GM19372 (cell line): ENCODE results near the gene NPDC1.

Experiments used
- ATAC-seq: cut with Tn5 transposase; IDR thresholded peaks from one replicate; pipeline ENCODE4 v1.9.1; 2021; ENCODE audit warnings: mild to moderate bottlenecking, low read depth, moderate library complexity; ENCODE audit not compliant: unreplicated experiment

The NPDC1 gene

DNA sequence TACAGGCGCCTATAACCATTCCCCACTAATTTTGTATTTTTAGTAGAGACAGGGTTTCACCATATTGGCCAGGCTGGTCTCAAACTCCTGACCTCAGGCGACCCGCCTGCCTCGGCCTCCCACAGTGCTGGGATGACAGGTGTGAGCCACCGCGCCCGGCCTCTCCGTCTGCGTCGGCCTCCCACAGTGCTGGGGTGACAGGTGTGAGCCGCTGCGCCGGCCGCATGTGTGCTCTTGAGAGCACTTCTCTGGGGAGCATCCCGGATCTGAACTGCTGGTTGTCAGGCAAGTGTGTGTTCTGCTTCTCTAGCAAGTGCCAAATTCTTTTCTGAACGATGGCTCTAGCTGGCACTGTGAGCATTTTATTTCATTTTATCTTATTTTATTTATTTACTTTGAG, 11.6 kb upstream of the NPDC1 start:
- ATAC-seq, result no peak

DNA sequence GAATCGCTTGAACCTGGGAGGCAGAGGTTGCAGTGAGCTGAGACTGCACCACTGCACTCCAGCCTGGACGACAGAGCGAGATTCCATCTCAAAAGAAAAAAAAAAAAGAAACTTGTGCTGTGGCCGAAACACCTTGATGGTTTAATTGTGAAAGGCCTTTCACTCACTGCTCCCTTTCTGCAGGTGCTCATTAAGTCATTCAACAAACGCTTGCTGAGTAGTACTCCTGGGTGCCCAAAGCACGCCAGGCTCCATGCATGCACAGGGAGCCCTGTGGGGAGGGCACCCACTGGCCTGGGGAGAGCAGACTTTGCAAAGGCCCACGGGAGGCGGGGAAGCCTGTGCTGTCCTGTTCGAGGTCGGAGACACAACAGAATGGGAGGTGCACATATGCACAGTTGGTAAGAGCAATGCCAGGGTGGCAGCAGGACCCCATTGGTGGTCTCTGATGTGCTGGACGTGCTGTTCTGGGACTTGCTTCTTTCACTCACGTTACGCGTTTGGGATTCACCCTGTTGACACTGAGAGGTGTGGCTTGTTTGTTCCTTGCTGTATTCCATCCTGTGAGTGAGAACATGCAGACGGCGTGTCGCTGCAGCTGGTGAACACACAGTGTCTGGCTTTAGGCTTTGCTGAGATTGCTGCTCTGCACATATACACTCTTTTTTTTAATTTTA, 10.9 kb upstream of the NPDC1 start:
- no peak for ATAC-seq

DNA sequence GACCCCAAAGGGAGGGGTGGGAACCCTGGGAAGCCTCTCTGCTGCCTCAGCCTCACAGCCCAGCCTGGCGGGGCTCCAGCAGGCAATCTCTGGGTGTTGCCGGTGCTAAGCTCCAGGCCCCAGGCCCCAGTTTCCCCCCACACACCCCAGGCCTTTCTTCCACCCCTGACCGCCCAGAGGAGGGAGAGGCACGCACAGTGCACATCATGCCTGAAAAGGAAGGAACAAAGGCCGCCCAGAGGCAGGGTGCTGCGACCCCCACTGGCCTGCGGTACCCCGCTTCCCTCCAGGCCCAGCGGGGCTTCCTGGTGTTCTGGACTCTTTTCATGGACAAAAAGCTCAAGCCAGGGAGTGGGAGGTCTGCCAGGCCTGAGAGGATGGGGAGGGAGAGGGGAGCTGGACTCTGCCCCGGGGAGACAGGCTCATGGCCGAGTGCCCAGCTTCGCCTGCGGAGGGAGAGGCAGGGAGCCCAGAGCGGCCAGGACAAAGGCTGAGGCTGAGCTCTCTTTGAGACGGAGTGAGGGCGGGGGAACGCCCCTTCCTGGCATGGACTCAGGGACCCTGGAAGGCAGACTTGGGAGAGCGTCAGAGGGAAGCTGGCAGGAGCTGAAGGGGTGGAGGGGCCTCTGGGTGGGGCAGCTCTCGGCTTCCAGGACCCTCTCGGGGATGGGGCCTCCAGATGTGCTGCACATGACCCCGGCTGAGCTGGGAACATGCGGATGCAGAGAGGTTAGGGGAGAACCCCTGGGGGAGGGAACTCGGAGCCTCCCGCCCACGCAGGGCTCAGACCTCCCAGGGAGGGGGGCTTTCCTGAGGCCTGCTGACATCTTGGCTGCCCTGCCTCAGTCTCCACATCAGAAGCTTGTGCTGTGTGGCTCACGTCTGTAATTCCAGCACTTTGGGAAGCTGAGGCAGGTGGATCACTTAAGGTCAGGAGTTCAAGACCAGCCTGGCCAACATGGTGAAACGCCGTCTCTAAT, 9.7 kb upstream of the NPDC1 start:
- no peak for ATAC-seq

DNA sequence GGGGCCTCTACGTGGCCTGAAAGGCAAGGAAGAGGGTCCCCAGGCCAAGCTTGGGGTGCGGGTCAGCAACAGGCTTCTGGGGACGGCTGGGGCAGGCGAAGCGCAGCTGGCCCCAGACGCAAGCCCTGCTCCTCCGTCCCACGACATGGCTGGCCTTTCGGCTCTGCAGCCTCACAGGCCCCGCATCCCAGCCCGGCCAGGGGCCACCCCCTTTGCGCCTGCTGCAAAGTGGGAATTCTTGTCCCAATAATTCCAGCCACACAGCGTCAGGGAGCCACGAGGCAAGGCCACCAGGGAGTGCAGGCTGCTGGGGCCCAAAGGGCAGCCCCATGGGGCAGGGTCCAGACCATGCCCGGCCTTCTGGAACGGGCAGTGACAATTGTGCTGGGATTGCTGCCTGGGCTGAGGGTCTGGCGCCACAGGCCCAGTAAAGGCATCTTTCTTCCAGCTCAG, 9.0 kb upstream of the NPDC1 start:
- no peak for ATAC-seq

DNA sequence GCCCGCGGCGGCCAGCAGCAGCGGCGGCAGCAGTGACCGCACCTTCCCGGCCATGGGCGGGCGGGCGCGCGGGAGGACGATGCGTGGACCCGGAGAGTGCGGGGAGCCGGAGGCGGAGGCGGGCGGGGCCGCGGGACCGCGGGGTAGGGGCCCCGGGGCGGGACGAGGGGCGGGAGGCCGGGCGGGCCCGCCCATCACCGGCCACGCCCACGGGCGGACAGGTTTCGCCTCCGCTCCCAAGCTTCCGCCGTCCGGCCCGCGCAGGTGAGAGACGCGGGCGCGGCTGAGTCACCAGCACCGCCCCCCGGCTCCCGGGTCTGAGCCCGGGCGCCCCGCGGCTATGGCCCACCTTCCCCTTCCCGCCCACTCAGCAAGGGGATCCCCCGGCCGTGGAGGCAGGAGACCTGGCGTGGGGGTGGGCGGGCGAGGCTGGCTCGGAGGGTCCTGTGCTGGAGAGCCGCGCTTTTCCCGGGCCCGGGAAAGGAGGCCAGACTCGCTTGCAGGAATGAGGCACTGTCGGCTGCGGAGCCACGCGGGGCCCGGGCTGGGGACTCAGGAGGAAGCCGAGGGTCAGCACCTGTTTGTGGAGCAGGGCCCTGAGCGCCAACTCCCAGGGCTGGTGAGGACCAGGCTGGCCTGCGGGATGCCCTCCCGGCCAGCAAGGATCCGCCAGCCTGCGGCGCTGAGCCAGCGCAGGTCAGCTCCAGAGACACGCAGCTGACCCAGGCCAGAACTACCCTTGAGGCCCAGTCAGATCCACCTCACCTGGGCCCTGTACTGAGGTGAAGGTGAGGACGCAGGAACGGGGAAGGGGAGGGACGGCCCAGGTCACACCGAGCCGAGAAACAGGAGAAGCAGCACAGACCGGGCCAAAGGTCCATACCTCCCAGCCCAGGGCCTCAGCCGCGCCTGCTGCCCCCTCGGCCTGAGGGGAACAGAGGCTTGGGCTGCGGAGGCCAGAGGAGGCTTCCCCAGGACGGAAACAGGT, 8.3 kb upstream of the NPDC1 start, which contains the start of gene ENTPD2:
Gene ENTPD2, minus strand, starts transcription at position 118 of the 988 bp plus-strand sequence. Its CDS starts 64 bp downstream, at position 54.
- no peak for ATAC-seq

DNA sequence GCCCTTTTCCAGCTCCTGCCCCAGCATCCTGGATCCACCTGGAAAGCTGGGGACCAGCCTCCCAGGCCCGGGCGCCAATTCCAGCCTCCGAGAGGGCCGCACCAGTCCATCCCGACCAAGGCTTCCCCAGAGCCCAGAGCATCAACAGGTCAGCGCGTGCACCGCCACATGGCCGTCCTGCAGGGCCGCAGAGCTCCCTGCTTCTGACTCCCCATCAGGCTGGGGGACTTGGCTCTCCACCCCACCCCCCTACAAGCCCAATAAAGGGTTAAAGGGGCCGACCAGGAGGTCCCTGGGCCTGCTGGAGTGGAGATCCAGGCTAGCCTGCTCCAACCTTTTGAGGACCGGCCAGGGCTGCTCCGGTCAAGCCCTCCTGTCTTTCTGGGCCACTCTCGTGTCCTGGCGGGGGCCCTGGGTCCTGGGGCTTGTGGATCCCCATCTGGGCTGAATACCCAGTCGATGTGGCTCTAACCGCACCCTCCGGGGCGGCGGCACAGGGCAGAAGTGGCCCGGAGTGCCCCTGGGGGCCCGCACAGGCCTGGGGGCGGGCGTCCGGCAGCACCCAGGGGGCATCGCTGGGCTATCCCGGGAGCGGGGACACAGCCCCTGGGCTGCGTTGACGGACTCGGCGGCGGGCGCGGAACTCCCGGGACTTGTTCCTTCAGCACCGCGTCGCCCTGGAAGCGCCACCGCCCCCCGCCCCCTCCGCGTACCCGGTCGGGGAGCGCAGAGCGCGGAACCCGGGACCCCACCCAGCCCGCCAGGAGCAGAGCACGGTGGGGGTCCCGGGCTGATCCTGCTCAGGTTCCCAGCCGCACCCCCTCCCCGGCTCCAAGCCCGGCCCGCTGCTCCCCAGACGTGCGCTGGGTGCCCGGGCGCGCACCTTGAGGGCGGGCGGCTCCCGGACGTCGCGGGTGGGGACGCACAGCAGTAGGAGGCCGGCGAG, 7.3 kb upstream of the NPDC1 start:
- ATAC-seq, result no peak

DNA sequence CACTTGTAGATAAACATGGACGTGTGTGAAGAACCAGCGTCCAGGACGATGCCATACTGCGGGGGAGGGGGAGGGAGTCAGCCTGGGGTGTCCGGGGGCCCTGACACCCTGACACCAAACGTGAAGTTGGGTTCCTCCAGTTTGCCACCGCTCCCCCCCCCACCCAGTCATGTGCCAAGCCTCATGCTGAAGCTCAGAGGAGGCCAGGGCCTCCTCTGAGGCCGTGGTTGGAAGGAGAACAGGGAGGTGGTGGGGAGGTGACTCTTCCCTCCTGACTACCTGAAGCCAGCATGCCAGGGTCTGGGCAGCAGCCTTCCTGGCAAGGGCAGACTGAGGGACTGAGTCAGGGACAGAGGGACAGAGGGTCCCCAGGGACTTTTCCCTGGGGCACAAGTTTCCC, 6.3 kb upstream of the NPDC1 start:
- no peak for ATAC-seq

DNA sequence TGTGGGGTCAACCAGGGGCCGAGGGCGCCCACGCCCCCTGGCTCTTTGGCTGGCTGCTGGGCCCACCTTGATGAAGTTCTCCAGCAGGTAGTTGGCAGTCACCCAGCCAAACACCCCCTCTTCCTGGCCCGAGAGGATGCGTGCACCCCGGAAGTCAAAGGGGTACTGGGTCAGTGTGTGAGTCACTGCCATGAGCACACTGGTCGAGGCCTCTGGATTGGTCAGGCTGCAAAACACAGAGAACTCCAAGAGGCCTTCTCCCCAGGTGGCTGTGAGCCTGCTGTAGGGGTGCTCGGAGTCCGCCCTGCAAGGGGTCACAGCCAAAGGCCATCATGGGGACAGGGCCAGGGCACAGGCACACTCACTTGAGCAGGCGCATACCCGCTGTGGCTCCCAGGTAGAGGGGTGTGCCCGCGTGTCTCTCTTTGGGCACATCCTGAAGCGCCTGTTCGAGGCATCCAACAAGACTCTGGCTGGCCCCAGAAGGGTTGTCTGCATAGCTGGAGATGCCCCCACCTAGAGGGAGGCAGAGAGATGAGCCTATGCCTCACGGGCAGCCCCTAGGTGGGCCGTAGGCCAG, 5.3 kb upstream of the NPDC1 start:
- ATAC-seq, result no peak

DNA sequence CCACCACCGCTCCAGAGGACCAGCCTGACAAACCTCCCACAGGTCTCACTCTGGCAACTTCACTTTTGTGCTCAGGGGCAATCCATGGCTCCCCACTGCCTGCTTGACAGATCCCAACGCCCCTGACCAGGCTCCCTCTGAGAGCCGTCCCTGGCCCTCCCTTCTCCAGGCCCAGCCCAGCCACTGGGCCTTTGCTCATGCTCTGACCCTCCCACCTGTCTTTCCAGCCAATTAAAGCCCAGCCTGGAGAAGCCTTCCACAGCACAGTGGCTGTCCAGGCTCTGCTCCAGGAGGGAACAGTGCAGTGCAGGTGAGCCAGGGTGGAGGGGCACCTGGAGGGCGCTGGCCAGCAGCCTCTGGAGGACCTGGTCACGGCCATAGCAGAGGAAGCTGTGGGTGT, 4.6 kb upstream of the NPDC1 start:
- ATAC-seq, result no peak

DNA sequence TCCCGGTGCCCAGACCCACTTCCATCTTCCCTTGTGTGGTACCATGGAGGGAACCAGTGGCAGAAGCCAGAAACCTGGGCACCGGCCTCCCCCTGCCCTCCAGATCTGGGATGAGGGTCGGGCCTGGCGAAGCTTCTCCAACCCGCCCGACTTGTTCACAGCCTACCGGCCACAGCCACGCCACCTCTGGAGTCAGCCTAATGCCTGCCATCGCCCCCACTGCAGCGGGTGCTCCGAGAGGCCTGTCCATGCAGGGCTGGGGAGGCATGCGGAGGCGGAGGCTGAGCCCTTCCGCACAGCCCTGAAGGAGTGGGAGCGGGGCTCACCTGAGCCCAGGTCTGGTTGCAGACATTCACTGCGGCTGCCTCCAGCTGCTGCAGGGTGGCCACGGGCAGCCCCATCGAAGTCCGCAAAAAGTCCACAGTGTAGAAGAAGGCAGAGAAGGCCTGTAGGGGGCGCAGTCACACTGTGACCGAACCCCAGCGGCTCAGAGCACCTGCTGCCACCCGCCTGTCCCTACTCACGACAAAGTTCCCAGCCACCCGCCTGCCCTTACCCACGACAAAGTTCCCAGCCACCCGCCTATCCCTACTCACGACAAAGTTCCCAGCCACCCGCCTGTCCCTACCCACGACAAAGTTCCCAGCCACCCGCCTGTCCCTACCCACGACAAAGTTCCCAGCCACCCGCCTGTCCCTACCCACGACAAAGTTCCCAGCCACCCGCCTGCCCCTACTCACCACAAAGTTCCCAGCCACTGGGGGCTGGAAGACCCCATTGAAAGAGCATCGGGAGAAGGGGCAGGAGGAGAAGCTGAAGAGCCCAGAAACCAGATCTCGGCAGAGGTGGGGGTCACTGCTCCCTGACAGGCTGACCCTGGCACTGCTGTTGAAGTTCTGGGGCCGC, 3.8 kb upstream of the NPDC1 start:
- ATAC-seq, result no peak

DNA sequence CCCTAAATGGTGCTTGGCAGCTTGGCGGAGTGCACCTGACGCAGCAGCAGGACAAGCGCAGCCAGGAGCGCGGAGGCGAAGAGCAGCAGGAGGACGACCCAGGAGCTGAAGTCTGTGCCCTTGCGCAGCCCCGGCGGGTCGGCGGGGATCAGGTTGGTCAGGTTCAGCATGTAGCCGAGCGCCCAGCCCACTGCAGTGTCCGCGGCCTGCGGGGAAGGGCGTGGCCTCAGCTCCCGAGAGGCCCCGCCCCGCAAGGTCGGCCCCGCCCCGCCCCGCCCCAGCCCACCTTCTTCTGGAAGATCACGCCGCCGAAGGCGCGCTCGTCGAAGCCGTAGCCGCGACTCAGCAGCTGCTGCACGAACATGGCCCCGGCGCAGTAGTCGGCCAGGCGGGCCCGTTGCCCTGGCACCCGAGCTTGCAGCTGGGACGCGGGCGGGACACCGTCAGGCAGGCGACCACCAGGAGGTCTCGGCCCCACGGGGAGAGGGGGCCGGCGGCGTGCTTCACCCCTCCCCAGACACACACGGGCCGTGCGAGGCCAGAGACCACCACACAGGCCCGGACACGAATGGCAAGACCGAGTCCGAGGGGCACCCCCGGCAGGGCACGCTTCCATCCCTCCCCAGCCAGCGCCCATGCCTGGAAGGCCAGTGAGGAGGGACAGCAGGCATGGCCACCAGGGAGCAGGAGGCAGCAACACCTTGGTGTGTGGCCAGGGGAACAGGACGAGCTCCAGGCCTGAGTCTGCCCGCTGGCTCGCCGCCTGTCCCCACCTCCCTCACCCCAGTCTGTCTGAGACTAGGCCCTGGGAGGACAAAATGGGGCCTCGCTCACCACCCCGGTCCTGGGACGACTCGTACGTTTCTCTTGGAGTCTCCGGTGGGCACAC, 2.9 kb upstream of the NPDC1 start:
- no peak for ATAC-seq

DNA sequence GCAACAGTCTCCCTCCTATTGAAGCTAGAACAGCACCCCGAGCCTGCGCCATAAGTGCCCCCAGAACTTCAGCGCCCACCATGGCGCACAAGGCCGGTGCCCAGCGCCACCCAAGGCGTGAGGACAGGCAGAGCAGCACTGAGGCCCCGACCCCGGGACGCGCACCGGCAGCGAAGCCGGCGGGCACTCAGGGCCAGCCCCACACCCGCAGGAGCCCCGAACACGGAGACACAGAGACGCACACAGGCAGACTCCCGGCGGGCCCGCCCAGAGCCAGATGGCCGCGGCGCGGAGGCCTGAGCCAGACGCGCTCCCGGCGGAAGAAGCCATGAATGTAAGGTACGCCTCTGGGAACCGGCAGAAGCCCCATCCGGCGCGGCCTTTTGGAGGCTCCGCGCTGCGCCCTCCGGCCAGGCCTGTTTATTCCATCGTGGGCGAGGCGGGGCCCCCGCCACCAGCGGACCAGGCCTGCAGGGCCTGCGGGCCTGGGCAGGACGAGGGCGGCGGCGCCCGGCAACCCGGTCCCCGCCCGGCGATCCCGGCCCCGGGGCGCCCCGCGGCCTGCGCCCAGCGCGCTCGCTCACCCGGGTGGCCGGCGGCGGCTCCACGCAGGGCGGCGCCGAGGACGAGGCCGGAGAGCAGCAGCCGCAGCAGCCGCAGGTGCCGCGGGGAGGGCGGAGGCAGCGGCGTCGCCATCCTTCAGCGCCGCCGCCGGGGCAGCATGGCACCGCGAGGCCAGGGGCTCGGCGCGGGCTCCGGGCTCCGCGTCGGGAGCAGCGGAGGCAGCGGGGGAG, 486 bp downstream of the NPDC1 start:
- ATAC-seq, result no peak

DNA sequence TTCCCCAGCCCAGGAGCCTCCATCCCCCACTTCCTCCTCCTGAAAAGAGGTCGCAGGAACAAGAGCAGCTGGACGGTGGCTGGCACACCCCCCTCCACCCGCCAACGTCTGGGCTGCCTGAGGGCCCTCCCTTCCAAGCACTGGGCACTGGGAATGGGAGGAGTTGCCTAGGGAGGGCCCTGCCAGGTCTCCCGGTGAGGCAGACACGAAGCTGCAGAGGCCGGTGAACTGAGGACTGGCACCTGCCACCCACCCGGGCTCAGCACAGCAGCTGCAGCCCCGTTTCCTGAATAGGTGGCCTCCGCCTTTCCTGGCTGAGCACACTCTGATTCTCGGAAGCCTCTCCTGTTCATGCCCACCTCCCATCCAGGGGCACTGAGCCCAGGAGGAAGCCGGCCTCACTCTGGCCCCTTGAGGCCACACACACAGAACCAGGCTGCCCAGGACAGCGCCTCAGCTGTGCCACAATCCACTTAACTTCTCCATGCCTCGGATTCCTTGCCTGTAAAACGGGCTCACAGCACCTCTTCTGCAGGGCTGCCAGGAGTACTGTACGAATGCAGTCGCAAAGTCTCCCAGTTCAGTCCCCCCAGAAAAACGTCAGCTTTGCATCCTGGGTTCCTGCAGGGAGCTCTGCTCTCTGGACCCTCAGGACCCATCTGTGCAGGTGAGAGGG, 1.3 kb downstream of the NPDC1 start:
- no peak for ATAC-seq

DNA sequence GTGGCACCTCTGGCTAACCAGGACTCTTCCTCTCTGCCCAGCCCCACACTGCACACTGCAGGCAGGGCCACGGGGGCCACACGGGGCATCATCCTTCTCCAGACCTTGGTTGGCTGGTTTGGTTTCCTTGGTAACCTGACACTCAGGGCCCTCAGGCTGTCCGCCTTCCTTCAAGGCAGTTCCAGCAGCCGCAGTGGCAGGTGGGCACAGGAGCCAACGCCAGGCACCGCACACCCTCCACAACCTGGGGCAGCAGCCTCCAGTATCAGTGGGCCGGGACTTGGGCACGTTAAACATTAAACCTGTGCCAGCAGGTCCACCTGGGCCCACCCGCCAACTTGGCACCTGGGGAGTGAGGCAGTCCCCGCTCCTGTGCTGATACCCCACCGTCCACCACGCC, 1.9 kb downstream of the NPDC1 start:
- ATAC-seq, result no peak
